HG02610 (cell line): ENCODE data around the gene PIGQ.

Experiments used
- ATAC-seq: cut with Tn5 transposase; IDR thresholded peaks from one replicate; pipeline ENCODE4 v1.9.1; 2021; ENCODE audit warnings: mild to moderate bottlenecking, moderate library complexity; ENCODE audit not compliant: unreplicated experiment

The PIGQ gene

GRCh38 chr16:569445-570254, at the start of gene PIGQ:
Gene PIGQ (plus strand): TSS chr16:569968. CDS start chr16:574075, 4,107 bp downstream.
- peak; percentile 47 for ATAC-seq

- no peak for ATAC-seq
Observed at GRCh38 chr16:520847-521246, 48.9 kb upstream of the PIGQ start.

- no peak for ATAC-seq
Observed at GRCh38 chr16:521381-522210, 48.2 kb upstream of the PIGQ start.

GRCh38 chr16:522320-523096, 47.3 kb upstream of the PIGQ start:
- ATAC-seq = no peak

- ATAC-seq = no peak
Observed at GRCh38 chr16:523097-523741, 46.5 kb upstream of the PIGQ start.

GRCh38 chr16:524274-525040, 45.3 kb upstream of the PIGQ start:
- no peak for ATAC-seq

- no peak for ATAC-seq
Observed at GRCh38 chr16:525123-525519, 44.6 kb upstream of the PIGQ start.

- peak; percentile 36 for ATAC-seq
Observed at GRCh38 chr16:525520-526180, 44.1 kb upstream of the PIGQ start.

- no peak for ATAC-seq
Observed at GRCh38 chr16:526181-527014, 43.4 kb upstream of the PIGQ start.

GRCh38 chr16:527015-527903, 42.5 kb upstream of the PIGQ start, which contains the start of gene CAPN15:
Gene CAPN15 (plus strand): TSS chr16:527712. CDS start chr16:546839, 19,127 bp downstream.
- ATAC-seq = peak; percentile 65

GRCh38 chr16:528111-529011, 41.4 kb upstream of the PIGQ start:
- no peak for ATAC-seq

GRCh38 chr16:529012-529575, 40.7 kb upstream of the PIGQ start:
- no peak for ATAC-seq

- no peak for ATAC-seq
Observed at GRCh38 chr16:530111-530817, 39.5 kb upstream of the PIGQ start.

- ATAC-seq = no peak
Observed at GRCh38 chr16:531494-532125, 38.2 kb upstream of the PIGQ start.
